Muscle of leg (tissue), 16 donors: Measurements from ENCODE around the gene PNLIPRP2. TPM values are rescaled to one million over a fixed set of nuclear protein-coding genes. Genes with fewer than 3 reads are reported as not detected.

Experiments
- DNase-seq: peaks from one replicate; pipeline ENCODE4 v3.0.0; 2013
- H3K27ac ChIP-seq: one replicate; pipeline ENCODE4 v1.5.1; 2013; ENCODE audit warnings: mild to moderate bottlenecking, low read length, control low read depth
- H3K27me3 ChIP-seq: one replicate; pipeline ENCODE4 v1.6.1; 2013; ENCODE audit warnings: low read length; ENCODE audit not compliant: control insufficient read depth, insufficient read depth
- H3K36me3 ChIP-seq: one replicate; pipeline ENCODE4 v1.6.1; 2013; ENCODE audit warnings: low read length; ENCODE audit not compliant: control insufficient read depth, insufficient read depth
- H3K4me1 ChIP-seq: one replicate; pipeline ENCODE4 v1.6.1; 2013; ENCODE audit warnings: low read length; ENCODE audit not compliant: control insufficient read depth, insufficient read depth
- H3K4me3 ChIP-seq: one replicate; pipeline ENCODE4 v1.5.1; 2013; ENCODE audit warnings: low read length, control low read depth
- H3K9me3 ChIP-seq: replicated peaks from 2 replicates; pipeline ENCODE4 v1.6.1; 2013; ENCODE audit warnings: low read depth, low read length; ENCODE audit not compliant: control insufficient read depth
- WGBS: methylation state at CpG from one replicate; pipeline ENCODE4 v1.1.5; 2013; ENCODE audit warnings: missing lambda C conversion rate; ENCODE audit not compliant: insufficient coverage; 5-methylcytosine and 5-hydroxymethylcytosine counted together
- long read RNA-seq, 11 donors: transcript quantifications; one replicate each; lab custom pipeline, GENCODE V29; 2026
- polyA plus RNA-seq, 8 donors: library from polyadenylated mRNA; unstranded; fragments of 120-200 nt; gene quantifications; one replicate each; pipeline versions ENCODE4 v1.2.1 to v1.2.3, GENCODE V29; 2013; ENCODE audit warnings: inconsistent platforms in 1 of 8, low replicate concordance in 1 of 8; ENCODE audit not compliant: insufficient read length in 8 of 8, insufficient read depth in 1 of 8
- total RNA-seq: library from RNA; stranded (reverse); fragments of 120-200 nt; gene quantifications from one replicate; pipeline ENCODE4 v1.2.4, GENCODE V29; 2013

PNLIPRP2 gene
- total RNA-seq (0.49 TPM), polyA plus RNA-seq (under 1 TPM in 5 of 8 donors, not detected in 3; 0.20 to 0.51 (median 0.43) TPM)
- long read RNA-seq, donor 1 = 0 reads
- long read RNA-seq, donor 2 = 0 reads
- long read RNA-seq, donor 3 = 0 reads
- long read RNA-seq, donor 4 = 0 reads
- long read RNA-seq, donor 5 = 0 reads
- long read RNA-seq, donor 6 = 0 reads
- long read RNA-seq, donor 7 = 0 reads
- long read RNA-seq, donor 8 = 0 reads
- long read RNA-seq, donor 9 = 0 reads
- long read RNA-seq, donor 10 = 0 reads
- long read RNA-seq, donor 11 = 0 reads

DNA sequence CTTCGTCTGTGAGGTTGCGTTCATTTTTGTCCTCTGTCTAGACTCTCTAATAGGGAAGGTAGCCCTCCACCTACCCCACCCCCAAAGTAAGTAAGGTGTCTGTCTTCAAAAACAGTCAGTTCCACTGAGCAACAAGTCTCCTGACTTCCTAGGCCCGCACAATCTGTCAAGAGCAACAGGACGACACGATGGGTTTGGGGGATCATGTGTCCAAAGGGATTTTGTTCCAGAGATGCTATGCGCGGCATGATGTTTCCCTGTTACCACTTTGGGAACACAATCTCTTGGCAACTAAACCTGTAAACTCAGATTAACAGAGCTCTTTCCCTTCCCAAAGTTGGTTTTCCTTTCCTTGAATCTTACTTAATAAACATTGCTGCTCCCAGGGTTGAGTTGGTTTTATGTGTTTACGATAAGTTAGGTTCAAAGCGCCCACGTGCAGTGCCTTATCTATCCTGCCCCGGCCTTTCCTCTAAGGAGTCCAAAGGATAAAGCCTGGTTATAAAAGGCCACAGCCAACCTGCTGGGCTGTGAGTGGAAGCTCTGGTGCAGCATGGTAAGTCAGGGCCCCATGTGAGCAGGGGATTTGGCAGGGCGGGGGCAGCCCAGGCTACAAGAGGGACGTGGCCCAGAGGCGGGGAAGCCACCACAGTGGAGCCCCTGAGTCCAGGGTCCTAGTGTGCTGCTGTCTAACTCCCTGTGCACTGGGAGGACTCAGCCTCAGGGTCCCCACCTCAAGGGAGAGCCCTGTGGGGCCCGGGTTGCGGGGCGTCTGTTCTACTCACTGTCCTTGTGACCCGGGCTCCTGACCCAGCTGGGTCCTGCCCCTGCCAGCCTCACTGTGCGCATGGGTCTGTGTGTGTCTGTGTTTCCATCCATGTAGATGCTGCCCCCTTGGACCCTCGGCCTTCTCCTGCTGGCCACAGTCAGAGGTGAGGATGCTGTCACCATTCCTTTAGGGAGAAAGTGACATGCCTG lies at the start of gene PNLIPRP2:
Gene PNLIPRP2, plus strand, starts transcription at position 531 of the 978 bp plus-strand sequence.
- Histone ChIP-seq H3K4me3 (no peak within 1 kb of the TSS), H3K4me1 (no peaks in the 10 kb centered on the region), H3K27ac (peak within 1 kb of the TSS; percentile 42), H3K9me3 (no peaks in the 10 kb centered on the region), H3K36me3 (no peaks in the 10 kb centered on the region), H3K27me3 (peaks cover 3% of the 10 kb centered on the region)
- 69% methylated on average over 12 of the region's 20 CpGs for WGBS
- peak; percentile 27 for DNase-seq

DNA sequence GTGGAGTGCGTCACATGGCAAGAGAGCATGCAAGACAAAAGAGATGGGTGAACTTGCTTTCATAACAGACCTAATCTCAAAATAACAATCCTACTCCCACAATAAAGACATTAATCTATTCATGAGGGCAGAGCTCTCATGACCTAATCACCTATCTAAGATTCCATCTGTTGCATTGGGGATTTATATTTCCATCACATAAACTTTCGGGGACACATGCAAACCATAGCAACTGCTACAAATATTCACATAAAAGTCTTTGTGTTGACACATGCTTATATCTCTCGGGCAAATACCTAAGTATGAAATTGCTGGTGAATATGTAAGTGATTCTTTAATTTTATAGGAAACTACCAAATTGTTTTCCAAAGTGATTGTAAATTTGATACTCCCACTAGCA lies 46.0 kb upstream of the PNLIPRP2 start:
- Histone ChIP-seq H3K27me3 (no peaks in the 10 kb centered on the region), H3K9me3 (no peaks in the 10 kb centered on the region), H3K4me3 (no peak overlapping the region), H3K4me1 (no peaks in the 10 kb centered on the region), H3K27ac (no peak overlapping the region), H3K36me3 (no peaks in the 10 kb centered on the region)
- no CpG with 5 or more reads among the region's 3 CpGs for whole genome bisulfite sequencing
- no peak for DNase-seq

- H3K36me3 ChIP-seq = no peaks in the 10 kb centered on the region
- H3K9me3 ChIP-seq = peaks cover 3% of the 10 kb centered on the region
- no peaks in the 10 kb centered on the region for H3K27me3 ChIP-seq
- no peak overlapping the region for H3K27ac ChIP-seq
- no peaks in the 10 kb centered on the region for H3K4me1 ChIP-seq
- no peak for DNase-seq
- 89% methylated on average over 4 of the region's 8 CpGs for WGBS
- H3K4me3 ChIP-seq = no peak overlapping the region
Observed at GRCh38 chr10:116587878-116588591, 32.7 kb upstream of the PNLIPRP2 start.

- Histone ChIP-seq H3K4me3 (no peak overlapping the region), H3K27ac (no peak overlapping the region), H3K4me1 (no peaks in the 10 kb centered on the region), H3K9me3 (peaks cover 3% of the 10 kb centered on the region), H3K36me3 (no peaks in the 10 kb centered on the region), H3K27me3 (no peaks in the 10 kb centered on the region)
- WGBS = no CpG with 5 or more reads among the region's 2 CpGs
- no peak for DNase-seq
Observed at GRCh38 chr10:116588995-116589394, 31.8 kb upstream of the PNLIPRP2 start.

DNA sequence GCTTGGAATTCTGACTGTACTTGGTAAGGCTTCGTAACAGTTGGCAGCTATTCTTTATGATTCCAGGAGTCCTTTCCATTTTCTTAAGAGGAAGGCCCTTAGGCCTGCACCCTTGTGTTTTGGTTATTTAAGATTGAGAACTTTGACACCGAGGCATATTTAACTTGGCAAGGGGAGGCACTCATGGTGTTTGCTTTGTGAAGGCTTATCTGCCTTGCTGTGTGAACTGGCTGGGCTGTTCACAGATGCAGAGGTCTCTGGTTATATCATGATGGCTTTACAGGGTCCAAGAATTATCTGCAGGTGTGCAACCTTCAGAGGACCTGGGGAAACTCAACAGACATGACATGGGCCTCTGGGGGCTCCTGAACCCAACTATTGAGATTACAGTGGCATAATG lies 30.8 kb upstream of the PNLIPRP2 start:
- H3K4me3 ChIP-seq = no peak overlapping the region
- H3K27me3 ChIP-seq = no peaks in the 10 kb centered on the region
- H3K9me3 ChIP-seq = peaks cover 3% of the 10 kb centered on the region
- H3K4me1 ChIP-seq = no peaks in the 10 kb centered on the region
- H3K36me3 ChIP-seq = no peaks in the 10 kb centered on the region
- H3K27ac ChIP-seq = no peak overlapping the region
- no peak for DNase-seq
- WGBS = 80% methylated on average over 1 of the region's 2 CpGs

DNA sequence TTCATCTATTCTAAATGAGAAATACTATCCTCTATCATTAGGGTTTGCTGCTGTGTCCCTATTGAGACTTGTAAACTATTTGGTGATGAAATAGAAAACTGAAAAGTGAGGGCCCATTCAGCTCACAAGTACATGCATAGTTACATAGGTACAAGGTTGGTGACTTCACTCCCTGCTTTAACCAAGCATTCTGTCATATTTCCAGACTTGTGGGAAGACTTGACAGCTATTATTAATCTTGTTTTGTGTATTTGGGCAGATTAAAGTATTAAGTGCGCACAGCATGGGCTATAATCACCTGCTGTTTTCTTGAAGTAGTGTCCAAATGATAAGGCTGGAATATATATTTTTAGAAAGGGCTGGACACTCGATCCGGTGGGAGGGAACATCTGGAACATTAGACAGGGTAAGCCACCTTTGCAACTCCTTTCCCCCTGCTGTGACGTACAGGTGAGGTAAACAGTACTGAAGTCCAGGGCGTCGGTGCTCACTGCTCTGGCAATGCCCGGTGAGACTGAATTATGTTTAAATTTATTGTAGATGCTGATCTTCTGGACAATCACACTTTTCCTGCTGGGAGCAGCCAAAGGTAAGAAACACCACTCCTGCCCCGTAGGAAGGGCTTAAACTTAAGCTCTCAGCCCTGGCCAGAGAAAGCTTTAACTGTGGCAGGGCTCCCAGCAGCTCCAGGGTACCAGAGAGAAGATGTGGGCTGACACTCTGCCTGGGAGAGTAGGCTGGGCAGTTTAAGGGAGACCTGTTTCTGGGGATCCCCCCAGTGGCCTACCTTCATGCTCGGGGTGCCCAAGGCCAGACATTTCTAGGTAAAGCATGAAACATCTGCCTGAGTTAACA lies 29.9 kb upstream of the PNLIPRP2 start, which contains the start of gene PNLIPRP1:
Gene PNLIPRP1, plus strand, starts transcription at position 370 of the 855 bp plus-strand sequence. Its CDS starts 171 bp downstream, at position 541.
- no peak within 1 kb of the TSS for H3K4me3 ChIP-seq
- peaks cover 3% of the 10 kb centered on the region for H3K9me3 ChIP-seq
- no peaks in the 10 kb centered on the region for H3K27me3 ChIP-seq
- DNase-seq = no peak
- no peak within 1 kb of the TSS for H3K27ac ChIP-seq
- no peaks in the 10 kb centered on the region for H3K4me1 ChIP-seq
- 62% methylated on average over 4 of the region's 9 CpGs for WGBS
- H3K36me3 ChIP-seq = no peaks in the 10 kb centered on the region

- Histone ChIP-seq H3K4me3 (no peak overlapping the region), H3K4me1 (no peaks in the 10 kb centered on the region), H3K36me3 (no peaks in the 10 kb centered on the region), H3K9me3 (peaks cover 3% of the 10 kb centered on the region), H3K27me3 (no peaks in the 10 kb centered on the region), H3K27ac (no peak overlapping the region)
- 71% methylated on average over 4 of the region's 5 CpGs for WGBS
- DNase-seq = no peak
Observed at GRCh38 chr10:116593139-116593740, 27.5 kb upstream of the PNLIPRP2 start.

GRCh38 chr10:116594525-116595035 lies 26.2 kb upstream of the PNLIPRP2 start:
- no peaks in the 10 kb centered on the region for H3K36me3 ChIP-seq
- WGBS = no CpG with 5 or more reads among the region's 7 CpGs
- no peak overlapping the region for H3K27ac ChIP-seq
- H3K4me3 ChIP-seq = no peak overlapping the region
- H3K9me3 ChIP-seq = no peaks in the 10 kb centered on the region
- H3K27me3 ChIP-seq = no peaks in the 10 kb centered on the region
- no peak for DNase-seq
- H3K4me1 ChIP-seq = no peaks in the 10 kb centered on the region

- Histone ChIP-seq H3K27ac (no peak overlapping the region), H3K4me1 (no peaks in the 10 kb centered on the region), H3K36me3 (no peaks in the 10 kb centered on the region), H3K27me3 (no peaks in the 10 kb centered on the region), H3K4me3 (no peak overlapping the region), H3K9me3 (no peaks in the 10 kb centered on the region)
- no peak for DNase-seq
- WGBS = 44% methylated on average over 1 of the region's 2 CpGs
Observed at GRCh38 chr10:116596062-116596461, 24.7 kb upstream of the PNLIPRP2 start.
